Psoas muscle (tissue), 8 donors: ENCODE results near the gene APOBEC4. TPM values are rescaled to one million over a fixed set of nuclear protein-coding genes. Genes with fewer than 3 reads are reported as not detected.
A peak's percentile ranks its signal among the peaks of the same experiment; 100 is the strongest.

Experiments used
- ATAC-seq, 4 donors: fragments of 200-7000 bp; cut with Tn5 transposase; one replicate each; pipeline ENCODE4 v1.9.1; 2020; ENCODE audit warnings: moderate library complexity in 3 of 4, mild to moderate bottlenecking in 2 of 4
- DNase-seq, 2 donors: peaks; one replicate each; pipeline ENCODE4 v3.0.0-alpha.2; 2020
- H3K27ac ChIP-seq: fragments of 200-600 bp; one replicate; pipeline ENCODE4 v1.8.0; 2022
- H3K27me3 ChIP-seq, 3 donors: fragments of 200-600 bp in 1 of 3; one replicate each; pipeline versions ENCODE4 v1.6.1 to v1.8.0; 2013 to 2022; ENCODE audit warnings: low read length in 2 of 3, mild to moderate bottlenecking in 2 of 3, moderate library complexity in 1 of 3; ENCODE audit not compliant: insufficient read depth in 3 of 3
- H3K36me3 ChIP-seq, 2 donors: fragments of 200-600 bp in 1 of 2; one replicate each; pipeline versions ENCODE4 v1.6.1 to v1.8.0; 2013 to 2022; ENCODE audit warnings: low read depth in 1 of 2, mild to moderate bottlenecking in 1 of 2, moderate library complexity in 1 of 2; ENCODE audit not compliant: insufficient read depth in 1 of 2
- H3K4me1 ChIP-seq: fragments of 200-600 bp; one replicate; pipeline ENCODE4 v1.8.0; 2022
- H3K4me3 ChIP-seq: fragments of 200-600 bp; one replicate; pipeline ENCODE4 v1.8.0; 2022; ENCODE audit warnings: mild to moderate bottlenecking
- H3K9me3 ChIP-seq: fragments of 200-600 bp; one replicate; pipeline ENCODE4 v1.8.0; 2022
- WGBS, 3 donors: extraction: QIAGEN DNeasy Blood & Tissue Kit; methylation state at CpG; one replicate each; pipeline versions ENCODE4 v1.1.6 to v1.1.7; 2013; 5-methylcytosine and 5-hydroxymethylcytosine counted together
- intact Hi-C, 2 donors: fragments of 100-400 bp; cut with DNase I; formaldehyde crosslinking; loops; one replicate each; pipeline versions ENCODE4 v1.11.0 to v1.14.2; 2022
- polyA plus RNA-seq, 3 donors: library from polyadenylated mRNA; stranded (reverse); fragments of 200-250 nt; gene quantifications; one replicate each; pipeline ENCODE4 v1.2.3, GENCODE V29; 2013
- total RNA-seq, 4 donors: library from RNA; stranded (reverse); fragmentation: NEBNext Ultra II Directional in 2 of 4; extraction: Animal tissue kit (Norgen Biotek cat#: 25700) in 2 of 4; gene quantifications; one replicate each; pipeline versions ENCODE4 v1.2.1 to v1.2.4, GENCODE V29; 2021 to 2023
- TF ChIP-seq, protein P1 (sequence below): fragments of 200-600 bp; IDR thresholded peaks from one replicate; pipeline ENCODE4 v1.8.0; 2022; ENCODE audit warnings: antibody characterized with exemption
- donor health status: healthy with polysubstance abuse.
- donor health status: DM: no; HTN: no; CAD: no; lungs with moderate emphysema.
- donor health status: Bipolar disorder and iron deficiency.
- donor health status: healthy.
- donor health status: DM: yes; HTN: yes; CAD: no.
- donor health status: DM: no; HTN: no; CAD: no.
- donor health status: DM: no; HTN: no; CAD: no.
- donor health status: DM: yes; HTN: yes; CAD: no.

APOBEC4 gene
- total and polyA plus RNA-seq, 7 donors = not detected

DNA sequence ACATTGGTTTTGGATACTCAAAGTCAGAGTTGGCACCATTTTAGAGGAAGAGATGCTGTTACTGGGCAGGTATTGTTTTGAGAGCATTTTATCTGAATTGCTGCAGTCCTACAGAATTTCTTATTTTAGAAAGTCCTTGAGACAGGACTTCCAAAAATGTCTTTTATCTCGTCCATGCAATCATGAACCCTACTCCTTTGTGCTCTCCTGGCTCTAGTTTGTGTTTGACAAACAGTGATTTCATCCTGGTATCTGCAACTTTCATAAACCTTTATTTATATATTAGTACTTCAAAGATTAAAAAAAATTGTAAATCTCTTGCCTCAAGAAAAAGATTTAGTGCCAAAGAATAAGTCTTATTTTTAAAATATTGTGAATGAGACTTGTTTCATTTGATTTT lies 12.9 kb downstream of the APOBEC4 start:
- peaks cover 0 to 4% (median 0%) of the 10 kb centered on the region in 3 donors for H3K27me3 ChIP-seq
- DNase-seq (no peak), ATAC-seq (no peak)
- intact Hi-C loops = loop anchor here in 1 of 2 donors (10.0 kb wide), 1 partner anchor 405 kb away; no protein-coding TSS in a partner anchor
- TF ChIP-seq, protein P1, sequence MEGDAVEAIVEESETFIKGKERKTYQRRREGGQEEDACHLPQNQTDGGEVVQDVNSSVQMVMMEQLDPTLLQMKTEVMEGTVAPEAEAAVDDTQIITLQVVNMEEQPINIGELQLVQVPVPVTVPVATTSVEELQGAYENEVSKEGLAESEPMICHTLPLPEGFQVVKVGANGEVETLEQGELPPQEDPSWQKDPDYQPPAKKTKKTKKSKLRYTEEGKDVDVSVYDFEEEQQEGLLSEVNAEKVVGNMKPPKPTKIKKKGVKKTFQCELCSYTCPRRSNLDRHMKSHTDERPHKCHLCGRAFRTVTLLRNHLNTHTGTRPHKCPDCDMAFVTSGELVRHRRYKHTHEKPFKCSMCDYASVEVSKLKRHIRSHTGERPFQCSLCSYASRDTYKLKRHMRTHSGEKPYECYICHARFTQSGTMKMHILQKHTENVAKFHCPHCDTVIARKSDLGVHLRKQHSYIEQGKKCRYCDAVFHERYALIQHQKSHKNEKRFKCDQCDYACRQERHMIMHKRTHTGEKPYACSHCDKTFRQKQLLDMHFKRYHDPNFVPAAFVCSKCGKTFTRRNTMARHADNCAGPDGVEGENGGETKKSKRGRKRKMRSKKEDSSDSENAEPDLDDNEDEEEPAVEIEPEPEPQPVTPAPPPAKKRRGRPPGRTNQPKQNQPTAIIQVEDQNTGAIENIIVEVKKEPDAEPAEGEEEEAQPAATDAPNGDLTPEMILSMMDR = no peak
- no peaks in the 10 kb centered on the region for H3K4me1 ChIP-seq
- H3K9me3 ChIP-seq = no peaks in the 10 kb centered on the region
- H3K36me3 ChIP-seq = no peaks in the 10 kb centered on the region
- no peak overlapping the region for H3K27ac ChIP-seq
- no peak overlapping the region for H3K4me3 ChIP-seq
- WGBS, 3 donors = 44 to 51% (median 46%) methylated on average over 1 of the region's 1 CpG

DNA sequence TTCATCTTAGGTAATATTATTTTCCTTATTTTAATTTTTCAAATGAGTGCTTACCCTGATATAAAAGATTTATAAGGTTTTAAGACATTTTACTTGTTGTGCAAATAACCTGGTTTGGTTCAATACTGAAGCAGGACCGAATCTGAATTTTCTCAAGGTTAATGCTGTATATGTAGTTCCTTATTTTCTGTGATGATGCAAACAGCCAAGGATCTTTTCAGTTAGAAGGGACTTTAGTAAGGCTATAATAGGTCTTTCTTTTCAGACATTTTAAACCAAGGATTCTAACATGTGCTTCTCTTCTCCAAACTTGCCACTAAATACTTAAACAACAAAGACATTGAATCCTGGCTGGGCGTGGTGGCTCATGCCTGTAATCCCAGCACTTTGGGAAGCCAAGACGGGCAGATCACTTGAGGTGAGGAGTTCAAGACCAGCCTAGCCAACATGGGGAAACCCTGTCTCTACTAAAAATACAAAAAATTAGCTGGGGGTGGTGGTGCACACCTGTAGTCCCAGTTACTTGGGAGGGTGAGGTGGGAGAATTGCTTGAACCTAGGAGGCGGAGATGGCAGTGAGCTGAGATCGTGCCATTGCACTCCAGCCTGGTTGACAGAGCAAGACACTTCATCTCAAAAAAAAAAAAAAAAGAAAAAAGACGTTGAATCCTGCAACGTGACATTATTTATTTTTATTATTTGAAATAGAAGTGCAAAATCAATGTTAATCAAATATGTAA lies 14.3 kb downstream of the APOBEC4 start:
- Histone ChIP-seq H3K4me3 (no peak overlapping the region), H3K36me3 (no peaks in the 10 kb centered on the region), H3K27ac (no peak overlapping the region), H3K4me1 (peaks cover 7% of the 10 kb centered on the region), H3K27me3 (peaks cover 0 to 4% (median 0%) of the 10 kb centered on the region in 3 donors), H3K9me3 (no peaks in the 10 kb centered on the region)
- DNase-seq (no peak), ATAC-seq (no peak)
- intact Hi-C loops = loop anchor here in 1 of 2 donors (10.0 kb wide), 1 partner anchor 1044 kb away; no protein-coding TSS in a partner anchor
- TF ChIP-seq, protein P1 = no peak
- WGBS, 3 donors = 77 to 83% (median 81%) methylated on average over 7 of the region's 7 CpGs

DNA sequence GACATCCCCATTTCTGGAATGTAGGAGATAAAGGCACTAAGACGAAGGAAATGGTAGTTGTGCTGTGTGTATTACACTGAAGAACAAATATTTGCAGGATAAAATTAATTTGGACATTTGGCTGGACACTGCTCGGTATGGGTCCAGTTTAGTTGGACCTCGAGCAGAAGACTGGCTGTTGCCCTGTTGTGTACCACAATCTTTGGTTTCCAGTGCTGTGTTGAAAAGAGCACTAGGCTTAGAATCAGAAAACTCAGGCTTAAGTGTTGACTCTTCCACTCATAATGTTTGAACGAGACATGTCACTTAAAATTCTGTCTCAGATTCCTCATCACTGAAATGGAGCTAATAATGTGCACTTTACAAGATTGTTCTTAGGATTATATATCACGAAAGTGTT lies 16.3 kb downstream of the APOBEC4 start:
- Histone ChIP-seq H3K27me3 (peaks cover 0 to 4% (median 0%) of the 10 kb centered on the region in 3 donors), H3K36me3 (peaks cover 0 to 15% of the 10 kb centered on the region in 2 donors), H3K27ac (no peak overlapping the region), H3K9me3 (no peaks in the 10 kb centered on the region), H3K4me1 (peaks cover 24% of the 10 kb centered on the region), H3K4me3 (peak overlapping the region; percentile 90)
- TF ChIP-seq, protein P1 = no peak
- WGBS, 3 donors = 45 to 54% (median 51%) methylated on average over 5 of the region's 5 CpGs
- DNase-seq = no peak
- no peak for ATAC-seq
- intact Hi-C loops = loop anchor here in 1 of 2 donors (10.0 kb wide), 1 partner anchor 1042 kb away; no protein-coding TSS in a partner anchor

DNA sequence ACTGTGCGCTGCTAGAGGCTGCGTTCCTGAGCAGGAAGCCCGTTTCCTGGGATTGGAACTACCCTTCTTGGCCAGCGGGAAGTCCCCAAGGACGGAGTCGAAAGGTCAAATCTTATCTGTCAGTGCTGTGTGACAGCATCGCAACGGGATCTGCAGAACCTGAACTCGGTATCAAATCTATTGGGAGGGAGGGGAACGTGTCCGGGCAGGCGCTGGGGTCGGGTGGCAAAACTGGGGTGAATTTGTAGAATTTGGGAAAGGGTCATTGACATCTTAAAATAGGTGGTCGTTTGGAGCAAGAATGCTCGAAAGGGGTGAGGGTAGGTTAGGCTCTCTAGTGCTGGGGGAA lies 16.8 kb downstream of the APOBEC4 start:
- H3K4me3 ChIP-seq = peak overlapping the region; percentile 90
- H3K27ac ChIP-seq = peak overlapping the region; percentile 87
- peaks cover 24% of the 10 kb centered on the region for H3K4me1 ChIP-seq
- DNase-seq = no peak
- no peaks in the 10 kb centered on the region for H3K9me3 ChIP-seq
- peaks cover 0 to 15% of the 10 kb centered on the region in 2 donors for H3K36me3 ChIP-seq
- H3K27me3 ChIP-seq = peaks cover 0 to 4% (median 0%) of the 10 kb centered on the region in 3 donors
- no peak for ATAC-seq
- intact Hi-C loops = loop anchor here in 1 of 2 donors (10.0 kb wide), 1 partner anchor 1042 kb away; no protein-coding TSS in a partner anchor
- 3 to 4% (median 4%) methylated on average over 15 of the region's 15 CpGs for whole genome bisulfite sequencing, 3 donors
- TF ChIP-seq, protein P1 = no peak
